ENCODE results near the gene NLK. TPM values are rescaled to one million over a fixed set of nuclear protein-coding genes. Genes with fewer than 3 reads are reported as not detected.

NLK gene
- total and polyA plus RNA-seq, 2 of the 13 experiments (the other 11 are each of a cell fraction or from before 2014, with no cell fraction given) = 13.4 to 14.6 TPM

DNA sequence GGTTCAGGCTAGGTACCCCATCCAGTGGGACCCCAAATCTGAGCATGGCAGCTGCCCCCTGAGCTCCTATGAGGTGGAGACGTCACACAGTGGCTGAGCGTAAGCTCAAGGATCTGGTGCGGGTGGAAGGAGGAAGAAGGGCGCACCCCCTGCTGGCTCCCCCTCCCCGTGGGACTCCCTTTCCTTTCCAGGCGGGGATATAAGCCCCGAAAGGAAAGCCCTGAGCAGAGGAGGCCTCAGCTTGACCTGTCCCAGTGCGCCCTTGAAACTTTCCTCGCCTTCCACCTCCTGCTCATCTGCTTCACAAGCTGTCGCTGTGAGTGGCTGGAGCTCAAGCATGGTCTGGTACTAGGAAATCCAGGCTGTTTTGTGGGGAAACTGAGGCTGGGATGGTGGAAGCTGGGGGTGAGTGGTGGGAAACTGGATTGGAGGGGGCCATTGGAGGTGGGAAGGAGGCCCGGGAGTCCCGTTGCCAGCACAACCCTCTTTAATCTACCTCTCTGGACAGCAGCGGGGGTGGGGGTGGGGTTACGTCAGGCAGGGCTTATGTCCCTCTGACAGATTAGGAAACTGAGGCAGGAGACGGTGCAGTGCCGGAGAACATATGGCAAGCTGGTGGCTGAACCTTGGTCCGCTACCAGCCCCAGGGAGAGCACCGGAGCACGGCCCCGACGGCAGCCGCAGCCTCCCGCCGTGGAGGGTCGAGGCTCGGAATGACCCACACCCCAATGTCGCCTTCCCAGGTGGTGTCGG is 184.3 kb downstream of the NLK start (continued):
- TF ChIP-seq ARID2 (CRISPR knock-in tag; IDR thresholded peaks at IDR 0.05; ENCODE audit: borderline replicate concordance) (no peak), HOXA5 (CRISPR knock-in tag; IDR thresholded peaks at IDR 0.05) (no peak), TBX3 (IDR thresholded peaks at IDR 0.05; ENCODE audit: borderline replicate concordance) (no peak), ZNF33B (CRISPR knock-in tag; IDR thresholded peaks at IDR 0.05) (no peak), NPAS2 (CRISPR knock-in tag; IDR thresholded peaks at IDR 0.05; ENCODE audit: borderline replicate concordance) (no peak)
- TF ChIP-seq, protein P1, sequence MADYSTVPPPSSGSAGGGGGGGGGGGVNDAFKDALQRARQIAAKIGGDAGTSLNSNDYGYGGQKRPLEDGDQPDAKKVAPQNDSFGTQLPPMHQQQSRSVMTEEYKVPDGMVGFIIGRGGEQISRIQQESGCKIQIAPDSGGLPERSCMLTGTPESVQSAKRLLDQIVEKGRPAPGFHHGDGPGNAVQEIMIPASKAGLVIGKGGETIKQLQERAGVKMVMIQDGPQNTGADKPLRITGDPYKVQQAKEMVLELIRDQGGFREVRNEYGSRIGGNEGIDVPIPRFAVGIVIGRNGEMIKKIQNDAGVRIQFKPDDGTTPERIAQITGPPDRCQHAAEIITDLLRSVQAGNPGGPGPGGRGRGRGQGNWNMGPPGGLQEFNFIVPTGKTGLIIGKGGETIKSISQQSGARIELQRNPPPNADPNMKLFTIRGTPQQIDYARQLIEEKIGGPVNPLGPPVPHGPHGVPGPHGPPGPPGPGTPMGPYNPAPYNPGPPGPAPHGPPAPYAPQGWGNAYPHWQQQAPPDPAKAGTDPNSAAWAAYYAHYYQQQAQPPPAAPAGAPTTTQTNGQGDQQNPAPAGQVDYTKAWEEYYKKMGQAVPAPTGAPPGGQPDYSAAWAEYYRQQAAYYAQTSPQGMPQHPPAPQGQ (CRISPR knock-in tag; IDR thresholded peaks at IDR 0.05; ENCODE audit: borderline replicate concordance) = no peak

DNA sequence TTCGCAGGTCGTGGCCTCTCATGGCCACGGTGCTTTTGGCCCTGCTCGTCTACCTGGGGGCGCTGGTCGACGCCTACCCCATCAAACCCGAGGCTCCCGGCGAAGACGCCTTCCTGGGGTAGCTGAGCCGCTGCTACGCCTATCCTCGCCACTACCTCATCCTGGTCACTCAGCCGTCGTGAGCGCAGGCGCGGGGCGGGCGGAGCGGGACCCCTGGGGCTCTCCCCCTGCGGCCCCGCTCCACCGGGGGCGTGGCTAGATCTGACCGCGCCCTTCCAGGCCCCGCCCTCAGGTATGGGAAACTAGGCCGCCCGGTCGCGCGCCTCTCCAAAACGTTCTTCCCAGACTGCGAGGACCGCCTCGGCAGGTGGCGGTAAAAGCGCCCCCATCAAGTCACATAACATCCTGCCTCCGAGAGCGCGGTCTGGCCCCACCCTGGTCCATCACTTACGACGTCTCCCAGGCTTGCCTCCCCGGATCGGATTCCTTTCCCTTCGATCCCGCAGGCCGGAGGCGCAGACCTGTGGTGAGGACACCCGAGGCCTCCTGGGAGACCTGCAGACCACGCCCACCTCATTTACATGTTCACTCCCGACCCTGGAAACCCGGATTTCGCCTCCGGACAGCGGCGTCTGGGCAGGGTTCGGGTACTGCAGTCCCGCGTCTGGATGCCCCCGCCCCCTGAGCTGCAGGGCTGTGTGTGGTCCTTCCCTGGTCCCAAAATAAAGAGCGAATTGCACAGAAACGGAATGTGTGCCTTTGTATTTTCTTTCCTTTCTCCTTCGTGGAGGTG is 185.0 kb downstream of the NLK start:
- ATAC-seq = no peak
- peaks cover 14% of the 10 kb centered on the region for H3K4me1 ChIP-seq (ENCODE audit: insufficient read depth, low read length)
- ChIA-PET CTCF (ENCODE audit: low intra/inter-chr PET ratio, low total read pairs) (no interaction called here), POLR2A (no interaction called here)
- H3K27me3 ChIP-seq (ENCODE audit: control insufficient read depth in 1 of 2, insufficient read depth in 2 of 2, low read length in 2 of 2) = no peaks in the 10 kb centered on the region
- H3K79me2 ChIP-seq (ENCODE audit: insufficient read depth, low read length) = no peaks in the 10 kb centered on the region
- FAIRE-seq = no peak
- no peak overlapping the region for H3K9ac ChIP-seq (ENCODE audit: insufficient read depth, low read depth, low read length)
- no peak overlapping the region for H3K27ac ChIP-seq (ENCODE audit: extremely low read length, insufficient read depth, low read length)
- no peak overlapping the region for H3K4me3 ChIP-seq (replicated peaks in 1 of 3; ENCODE audit: insufficient read depth in 1 of 3, low read depth in 2 of 3, low read length in 3 of 3)
- in situ Hi-C loops (cut with HindIII; ENCODE audit: extremely low pct_ligation_motif_present, low pct_unique_long_range_greater_than_20kb) (no loop called here), intact Hi-C loops (cut with micrococcal nuclease; ENCODE audit: unreplicated experiment) (no loop called here)
- BruUV-seq (replicated peaks) = no TSS peak
- DNase-seq (ENCODE audit: low spot score) = no peak
- TF ChIP-seq, protein P2, sequence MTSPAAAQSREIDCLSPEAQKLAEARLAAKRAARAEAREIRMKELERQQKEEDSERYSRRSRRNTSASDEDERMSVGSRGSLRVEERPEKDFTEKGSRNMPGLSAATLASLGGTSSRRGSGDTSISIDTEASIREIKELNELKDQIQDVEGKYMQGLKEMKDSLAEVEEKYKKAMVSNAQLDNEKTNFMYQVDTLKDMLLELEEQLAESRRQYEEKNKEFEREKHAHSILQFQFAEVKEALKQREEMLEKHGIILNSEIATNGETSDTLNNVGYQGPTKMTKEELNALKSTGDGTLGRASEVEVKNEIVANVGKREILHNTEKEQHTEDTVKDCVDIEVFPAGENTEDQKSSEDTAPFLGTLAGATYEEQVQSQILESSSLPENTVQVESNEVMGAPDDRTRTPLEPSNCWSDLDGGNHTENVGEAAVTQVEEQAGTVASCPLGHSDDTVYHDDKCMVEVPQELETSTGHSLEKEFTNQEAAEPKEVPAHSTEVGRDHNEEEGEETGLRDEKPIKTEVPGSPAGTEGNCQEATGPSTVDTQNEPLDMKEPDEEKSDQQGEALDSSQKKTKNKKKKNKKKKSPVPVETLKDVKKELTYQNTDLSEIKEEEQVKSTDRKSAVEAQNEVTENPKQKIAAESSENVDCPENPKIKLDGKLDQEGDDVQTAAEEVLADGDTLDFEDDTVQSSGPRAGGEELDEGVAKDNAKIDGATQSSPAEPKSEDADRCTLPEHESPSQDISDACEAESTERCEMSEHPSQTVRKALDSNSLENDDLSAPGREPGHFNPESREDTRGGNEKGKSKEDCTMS (CRISPR knock-in tag; conservative IDR thresholded peaks at IDR 0.05) = no peak
- TF ChIP-seq SMC3 (IDR thresholded peaks at IDR 0.05; ENCODE audit: low read length) = no peak
- TF ChIP-seq, protein P3, sequence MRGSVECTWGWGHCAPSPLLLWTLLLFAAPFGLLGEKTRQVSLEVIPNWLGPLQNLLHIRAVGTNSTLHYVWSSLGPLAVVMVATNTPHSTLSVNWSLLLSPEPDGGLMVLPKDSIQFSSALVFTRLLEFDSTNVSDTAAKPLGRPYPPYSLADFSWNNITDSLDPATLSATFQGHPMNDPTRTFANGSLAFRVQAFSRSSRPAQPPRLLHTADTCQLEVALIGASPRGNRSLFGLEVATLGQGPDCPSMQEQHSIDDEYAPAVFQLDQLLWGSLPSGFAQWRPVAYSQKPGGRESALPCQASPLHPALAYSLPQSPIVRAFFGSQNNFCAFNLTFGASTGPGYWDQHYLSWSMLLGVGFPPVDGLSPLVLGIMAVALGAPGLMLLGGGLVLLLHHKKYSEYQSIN (CRISPR knock-in tag; IDR thresholded peaks at IDR 0.05; ENCODE audit: borderline replicate concordance) = no peak
- no peak for TF ChIP-seq ZFP82 (CRISPR knock-in tag; IDR thresholded peaks at IDR 0.05; ENCODE audit: borderline replicate concordance)
- TF ChIP-seq NR2F2 (IDR thresholded peaks at IDR 0.05; ENCODE audit: borderline replicate concordance, low read depth) = no peak
- TF ChIP-seq SIX4 (CRISPR knock-in tag; IDR thresholded peaks at IDR 0.05) = no peak
- no peak for TF ChIP-seq ZNF326 (CRISPR knock-in tag; IDR thresholded peaks at IDR 0.05; ENCODE audit: borderline replicate concordance)
- TF ChIP-seq, protein P4, sequence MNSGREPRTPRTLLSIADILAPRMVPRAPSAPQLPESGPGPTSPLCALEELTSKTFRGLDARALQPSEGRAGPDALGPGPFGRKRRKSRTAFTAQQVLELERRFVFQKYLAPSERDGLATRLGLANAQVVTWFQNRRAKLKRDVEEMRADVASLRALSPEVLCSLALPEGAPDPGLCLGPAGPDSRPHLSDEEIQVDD (CRISPR knock-in tag; IDR thresholded peaks at IDR 0.05; ENCODE audit: borderline replicate concordance) = no peak
- TF ChIP-seq CHD4 (IDR thresholded peaks at IDR 0.05; ENCODE audit: borderline replicate concordance, low read length) = no peak
- no peak for TF ChIP-seq ZNF766 (CRISPR knock-in tag; IDR thresholded peaks at IDR 0.05; ENCODE audit: borderline replicate concordance)
- no peaks in the 10 kb centered on the region for H3K9me3 ChIP-seq (ENCODE audit: low read length)
- no peak overlapping the region for H3K4me2 ChIP-seq (ENCODE audit: low read depth, low read length)
- WGBS (ENCODE audit: low lambda C conversion rate) = 85% methylated on average over 63 of the region's 66 CpGs
- H4K20me1 ChIP-seq (ENCODE audit: insufficient read depth, low read length) = no peaks in the 10 kb centered on the region
- H2AFZ ChIP-seq (ENCODE audit: low read length) = no peak overlapping the region
- H3K36me3 ChIP-seq (replicated peaks in 1 of 2; ENCODE audit: control insufficient read depth in 1 of 2, insufficient read depth in 2 of 2, low read length in 2 of 2) = no peaks in the 10 kb centered on the region
